H1 (cell line): ENCODE results near the gene AP2A1. TPM values are rescaled to one million over a fixed set of nuclear protein-coding genes. Genes with fewer than 3 reads are reported as not detected.

Source experiments
- ATF2 ChIP-seq: IDR thresholded peaks from 2 replicates; pipeline ENCODE4 v1.6.1; 2012; ENCODE audit warnings: low read length, inconsistent platforms
- CHD1 ChIP-seq: IDR thresholded peaks from 2 replicates; pipeline ENCODE4 v1.6.1; 2012; ENCODE audit warnings: low read depth, low read length, improper control_type of control experiment
- CHD7 ChIP-seq: fragments of 300-600 bp; sonication (generic); IDR thresholded peaks from 2 replicates; pipeline ENCODE4 v1.7.1; 2012; ENCODE audit warnings: low read length, moderate library complexity, mild to moderate bottlenecking, inconsistent platforms; ENCODE audit not compliant: insufficient replicate concordance
- KDM4A ChIP-seq: IDR thresholded peaks from one replicate; pipeline ENCODE4 v1.7.1; 2012; ENCODE audit warnings: low read depth, mild to moderate bottlenecking, moderate library complexity, low read length, inconsistent platforms; ENCODE audit not compliant: severe bottlenecking
- PHF8 ChIP-seq: fragments of 200-600 bp; sonication (generic); conservative IDR thresholded peaks from 2 replicates; pipeline ENCODE4 v1.7.1; 2012; ENCODE audit warnings: low read depth, mild to moderate bottlenecking, inconsistent platforms, low read length, moderate library complexity
- RNF2 ChIP-seq: fragments of 200-900, 300-1000 bp; sonication (generic); IDR thresholded peaks from 2 replicates; pipeline ENCODE4 v1.7.1; 2016; ENCODE audit warnings: borderline replicate concordance, low read depth, mild to moderate bottlenecking, antibody characterized with exemption, low read length; ENCODE audit not compliant: poor library complexity, severe bottlenecking; ENCODE audit errors: missing control alignments
- SUZ12 ChIP-seq: fragments of 200-600 bp; sonication (generic); IDR thresholded peaks from 2 replicates; pipeline ENCODE4 v1.6.1; 2012; ENCODE audit warnings: mild to moderate bottlenecking, inconsistent platforms, low read length, moderate library complexity, mixed read lengths
- YY1 ChIP-seq: IDR thresholded peaks from 2 replicates; pipeline ENCODE4 v1.6.1; 2011; ENCODE audit warnings: low read depth, mild to moderate bottlenecking, low read length
- ZNF274 ChIP-seq: IDR thresholded peaks from 2 replicates; pipeline ENCODE4 v1.7.0; 2012; ENCODE audit warnings: low read length, borderline replicate concordance; ENCODE audit errors: extremely low read depth
- polyA plus RNA-seq, 7 experiments: library from polyadenylated mRNA; depleted of rRNA in 3 of 7; stranded (reverse) in 5 of 7; unstranded in 2 of 7; fragments of >200 nt in 5 of 7; fragments of 200-250 nt in 2 of 7; gene quantifications; 1 replicate in 5 of 7; 2 replicates in 1 of 7; 4 replicates in 1 of 7; pipeline versions ENCODE4 v1.2.1 to v1.2.3, GENCODE V29; 2011 to 2013; ENCODE audit warnings: missing spikeins in 2 of 7, mixed read lengths in 2 of 7
- total RNA-seq: library from RNA; stranded (reverse); fragmentation: NEBNext Ultra II Directional; extraction: Animal tissue kit (Norgen Biotek cat#: 25700); gene quantifications from 2 replicates; pipeline ENCODE4 v1.2.1, GENCODE V29; 2021

The AP2A1 gene
- total and polyA plus RNA-seq, 2 of the 8 experiments (the other 6 are each of a cell fraction or from before 2014, with no cell fraction given) = 105 to 106 TPM

GRCh38 chr19:49786376-49786820 is 19.6 kb downstream of the AP2A1 start (continued):
- no peak for TF ChIP-seq CHD7
- TF ChIP-seq YY1 = no peak
- no peak for TF ChIP-seq PHF8
- TF ChIP-seq SUZ12 = no peak
- no peak for TF ChIP-seq ZNF274
- no peak for TF ChIP-seq RNF2
- TF ChIP-seq ATF2 = no peak
- TF ChIP-seq KDM4A = no peak
- TF ChIP-seq CHD1 = no peak
